Left kidney (tissue), 2 donors: ENCODE measurements around the gene GSAP. TPM values are rescaled to one million over a fixed set of nuclear protein-coding genes. Genes with fewer than 3 reads are reported as not detected.

Experiments
- DNase-seq: peaks from one replicate; pipeline ENCODE4 v3.0.0-alpha.2; 2013
- polyA plus RNA-seq: library from polyadenylated mRNA; unstranded; fragments of 120-200 nt; gene quantifications from one replicate; pipeline ENCODE4 v1.2.1, GENCODE V29; 2013; ENCODE audit not compliant: insufficient read length

The GSAP gene
- polyA plus RNA-seq, 1 donor = 16.6 TPM

- no peak for DNase-seq
Observed at GRCh38 chr7:77438131-77438530, 22.0 kb upstream of the GSAP start.

DNA sequence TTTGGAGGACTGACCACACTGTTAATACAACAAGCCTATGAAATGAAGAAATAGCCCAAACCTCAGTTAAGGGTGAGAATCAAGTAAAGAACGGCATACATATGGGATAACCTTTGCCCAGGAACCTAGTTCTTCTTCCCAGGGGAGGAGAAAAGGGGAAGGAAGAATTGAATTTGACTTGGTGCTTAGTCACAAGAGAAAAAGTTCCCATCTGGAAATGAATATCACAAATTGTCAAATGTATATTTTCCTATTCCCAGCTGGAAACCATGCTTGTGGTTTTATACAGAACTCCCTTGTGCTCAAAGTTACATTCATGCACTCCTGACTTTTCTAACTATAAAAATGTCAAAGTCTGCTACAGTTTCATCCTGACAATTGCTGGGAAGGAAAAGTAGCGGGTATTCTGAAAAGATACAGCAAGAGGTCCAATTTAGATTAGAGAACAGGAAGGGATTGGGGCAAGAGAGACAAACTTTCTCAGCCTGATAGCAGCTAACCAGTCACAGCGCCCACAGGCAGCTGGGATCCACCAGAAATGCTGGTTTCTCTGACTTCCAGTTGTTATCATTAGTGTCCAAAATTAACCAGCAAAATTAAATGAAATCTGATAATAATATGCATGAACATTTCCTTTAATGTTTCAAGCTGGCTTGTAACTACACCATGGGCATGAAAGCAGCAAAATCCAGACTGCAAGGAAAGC is 18.6 kb upstream of the GSAP start:
- no peak for DNase-seq

DNA sequence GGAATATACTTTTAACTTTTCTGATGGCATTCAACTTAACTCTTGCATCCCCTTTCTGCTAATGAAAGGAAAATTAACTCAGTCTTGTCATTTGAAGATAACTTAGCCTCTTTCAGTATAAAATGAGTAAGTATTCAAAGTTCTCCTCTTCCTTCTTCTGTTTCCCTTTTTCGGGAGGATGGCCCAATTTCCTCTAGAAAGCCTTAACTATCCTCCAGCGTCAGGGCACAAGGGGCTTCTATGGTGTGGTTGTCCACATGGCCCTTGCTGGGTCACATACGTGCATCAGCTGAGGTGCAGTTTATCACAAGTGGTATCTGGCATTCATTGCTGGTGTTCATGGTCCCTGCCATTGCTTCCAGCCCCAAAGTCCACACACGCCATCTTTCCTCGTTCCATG is 17.8 kb upstream of the GSAP start:
- DNase-seq = no peak

DNA sequence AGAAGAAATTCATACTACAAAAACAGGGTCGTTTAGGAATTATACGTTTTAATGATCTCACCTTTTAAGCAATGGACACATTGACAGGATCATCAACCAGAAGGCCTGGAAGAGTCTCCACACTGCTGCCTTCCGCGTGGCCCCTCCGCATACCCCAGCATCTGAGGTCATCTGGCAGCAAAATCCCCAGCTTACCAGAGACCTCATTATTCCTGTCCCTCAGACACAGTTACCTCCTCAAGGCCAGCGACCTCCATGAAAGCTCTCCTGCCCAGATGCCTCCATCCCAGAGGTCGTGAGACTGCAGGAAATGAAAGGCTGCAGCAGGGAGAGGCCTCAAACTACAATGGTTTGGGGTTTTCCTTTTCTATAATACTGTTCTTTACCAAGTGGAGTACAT is 14.8 kb upstream of the GSAP start:
- no peak for DNase-seq

- DNase-seq = no peak
Observed at GRCh38 chr7:77428777-77429231, 12.7 kb upstream of the GSAP start.

GRCh38 chr7:77427996-77428603 is 12.0 kb upstream of the GSAP start:
- DNase-seq = no peak

DNA sequence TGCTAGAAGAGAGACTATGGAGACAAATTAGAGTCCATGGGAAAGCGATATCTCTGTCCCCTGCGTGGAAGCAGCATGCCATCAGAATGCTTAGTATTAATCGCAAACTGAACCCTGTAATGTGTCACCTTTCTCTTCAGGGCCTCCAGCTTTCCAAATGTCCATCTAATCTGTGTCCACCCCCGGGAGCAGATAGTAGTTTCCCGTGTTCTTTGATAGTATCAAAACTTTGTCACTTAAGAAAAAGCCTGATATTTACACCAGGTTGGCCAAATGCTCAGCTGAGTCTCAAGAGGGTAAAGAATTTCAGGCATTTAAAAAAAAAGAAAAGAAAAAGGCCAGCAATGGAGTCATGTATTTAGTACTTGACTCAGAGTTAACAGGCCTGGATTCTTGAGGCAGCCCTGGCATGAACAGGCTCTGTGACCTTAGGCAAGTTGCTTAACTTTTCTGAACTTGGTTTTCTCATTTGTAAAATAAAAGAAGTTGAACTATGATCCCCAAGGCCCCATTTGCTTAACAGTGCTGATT is 10.4 kb upstream of the GSAP start:
- no peak for DNase-seq

- DNase-seq = no peak
Observed at GRCh38 chr7:77426052-77426404, 9.9 kb upstream of the GSAP start.

DNA sequence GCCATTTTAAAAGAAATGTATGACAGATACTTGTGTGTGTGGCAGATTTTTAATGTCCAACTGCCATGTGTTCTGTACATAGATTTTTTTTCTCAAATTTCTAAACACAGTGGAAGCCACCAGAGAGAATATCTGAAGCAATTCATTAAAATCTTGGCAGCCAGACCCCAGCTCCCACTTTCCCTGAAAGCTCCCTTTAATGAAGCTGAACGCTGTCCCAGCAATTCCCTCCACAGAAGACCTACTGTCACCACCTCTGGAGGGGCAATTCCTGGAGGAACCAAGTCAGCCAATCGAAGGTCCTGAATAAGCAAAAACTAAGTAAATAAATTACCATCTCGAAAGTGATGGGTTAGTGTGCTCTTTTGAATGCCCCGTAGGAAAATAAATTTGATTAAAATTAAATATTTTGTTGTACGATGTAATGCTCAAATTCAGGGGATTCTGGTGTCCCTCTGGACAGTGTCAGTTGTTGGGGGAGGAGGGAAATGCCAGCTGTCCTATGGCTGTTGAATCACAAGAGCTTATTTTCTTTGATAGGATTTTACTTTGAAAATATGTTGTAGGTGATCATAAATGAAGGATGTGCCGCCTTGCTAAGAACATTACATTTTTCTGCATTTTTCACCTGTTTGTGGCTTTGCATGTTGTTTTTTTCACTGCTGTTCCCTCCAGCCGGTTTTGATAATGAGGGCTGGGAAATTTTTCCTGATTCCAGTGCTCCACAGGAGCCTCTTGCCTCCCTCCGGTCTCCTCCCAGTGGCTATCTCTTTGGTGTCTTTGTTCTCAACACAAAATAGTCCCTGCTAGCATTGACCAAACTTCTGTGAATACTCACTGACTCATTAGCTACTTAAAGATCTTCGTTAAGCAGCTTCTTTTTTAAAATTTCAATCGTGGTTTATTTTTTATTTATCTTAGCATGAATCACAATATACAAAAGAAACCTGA is 9.2 kb upstream of the GSAP start:
- DNase-seq = no peak

DNA sequence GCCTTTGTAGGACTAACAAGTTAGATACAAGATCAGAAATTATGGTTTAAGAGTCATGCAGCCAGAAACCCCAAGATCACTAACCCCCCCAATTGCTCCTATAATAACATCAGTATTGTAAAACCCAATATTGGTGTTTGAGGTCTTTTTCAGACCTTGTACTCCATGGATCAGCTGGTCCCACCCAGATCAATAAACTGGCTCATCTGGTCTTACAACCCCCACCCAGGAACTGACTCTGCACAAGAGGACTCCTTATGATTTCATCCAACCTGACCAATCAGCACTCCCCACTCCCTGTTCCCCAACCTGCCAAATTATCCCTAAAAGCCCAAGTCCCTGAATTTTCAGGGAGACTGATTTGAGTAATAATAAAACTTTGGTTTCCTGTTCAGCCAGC is 6.4 kb upstream of the GSAP start:
- no peak for DNase-seq

DNA sequence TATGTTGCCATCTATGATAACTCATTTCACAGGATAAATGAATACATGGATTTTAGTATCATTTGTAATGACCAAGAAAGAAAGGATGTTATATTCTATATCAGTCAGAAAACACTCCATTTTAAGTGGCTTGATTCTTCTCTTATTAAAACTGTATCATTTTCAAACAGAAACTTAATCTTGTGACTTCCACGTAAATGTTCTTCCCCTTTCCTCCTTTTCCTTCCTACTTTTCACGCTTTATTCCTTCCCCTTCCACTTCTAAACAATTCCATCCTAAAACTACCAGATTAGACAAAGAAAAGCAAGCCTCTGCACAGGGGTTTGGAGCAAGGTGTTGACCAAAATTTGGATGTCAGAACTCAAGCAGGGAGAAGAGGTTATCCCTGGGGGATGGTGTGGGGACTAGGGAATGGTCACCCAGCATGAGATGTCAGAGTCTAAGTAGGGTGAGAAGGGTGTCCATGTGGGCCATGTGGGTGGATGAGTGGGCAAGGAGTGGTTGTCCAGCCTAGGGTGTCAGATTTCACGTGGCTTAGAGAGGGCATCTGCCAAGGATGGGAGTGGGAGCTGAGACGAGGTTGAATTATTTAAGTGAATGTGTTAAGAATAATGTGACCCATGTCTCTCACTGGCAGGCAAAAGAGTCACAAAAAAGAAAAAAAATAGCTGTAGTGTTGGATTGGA is 5.0 kb upstream of the GSAP start:
- no peak for DNase-seq

GRCh38 chr7:77420438-77420837 is 4.3 kb upstream of the GSAP start:
- DNase-seq = no peak

DNA sequence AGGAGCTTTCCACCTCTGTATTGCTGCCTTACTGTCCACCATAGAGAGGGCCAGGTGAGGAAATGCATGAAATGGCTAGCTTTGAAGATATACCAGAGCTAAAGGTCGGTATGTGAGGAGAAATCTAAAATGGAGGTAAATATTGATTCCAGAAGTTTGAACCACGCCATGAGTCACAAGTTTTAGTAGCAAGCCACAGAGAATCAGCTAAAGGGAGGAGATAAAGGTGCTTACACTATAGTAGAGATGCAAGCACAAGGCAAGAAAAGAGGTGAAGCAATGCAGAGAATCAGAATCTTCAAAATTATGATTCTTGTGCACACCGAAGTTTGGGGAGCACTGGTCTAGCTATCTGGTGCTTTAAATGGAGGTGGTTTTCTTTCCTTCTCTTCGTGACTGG is 3.0 kb upstream of the GSAP start:
- DNase-seq = no peak

DNA sequence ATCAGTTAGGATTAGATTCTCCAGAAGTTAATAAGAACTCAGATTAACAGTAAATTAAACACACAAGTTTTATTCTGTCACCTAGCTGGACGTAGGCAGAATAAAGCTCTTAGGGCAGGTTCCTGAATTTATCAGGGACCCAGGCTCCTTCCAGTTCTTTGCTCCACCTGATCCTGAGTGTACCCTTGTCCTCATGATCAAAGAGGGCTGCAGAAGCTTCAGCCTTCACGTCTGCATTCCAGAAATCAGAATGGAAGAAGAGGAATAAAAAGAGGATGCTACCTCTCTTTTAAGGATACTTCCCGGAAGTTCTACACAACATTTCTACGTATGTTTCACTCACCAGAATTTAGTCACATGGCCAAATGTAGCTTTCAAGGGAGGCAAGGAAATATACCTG is 1.7 kb upstream of the GSAP start:
- DNase-seq = no peak

DNA sequence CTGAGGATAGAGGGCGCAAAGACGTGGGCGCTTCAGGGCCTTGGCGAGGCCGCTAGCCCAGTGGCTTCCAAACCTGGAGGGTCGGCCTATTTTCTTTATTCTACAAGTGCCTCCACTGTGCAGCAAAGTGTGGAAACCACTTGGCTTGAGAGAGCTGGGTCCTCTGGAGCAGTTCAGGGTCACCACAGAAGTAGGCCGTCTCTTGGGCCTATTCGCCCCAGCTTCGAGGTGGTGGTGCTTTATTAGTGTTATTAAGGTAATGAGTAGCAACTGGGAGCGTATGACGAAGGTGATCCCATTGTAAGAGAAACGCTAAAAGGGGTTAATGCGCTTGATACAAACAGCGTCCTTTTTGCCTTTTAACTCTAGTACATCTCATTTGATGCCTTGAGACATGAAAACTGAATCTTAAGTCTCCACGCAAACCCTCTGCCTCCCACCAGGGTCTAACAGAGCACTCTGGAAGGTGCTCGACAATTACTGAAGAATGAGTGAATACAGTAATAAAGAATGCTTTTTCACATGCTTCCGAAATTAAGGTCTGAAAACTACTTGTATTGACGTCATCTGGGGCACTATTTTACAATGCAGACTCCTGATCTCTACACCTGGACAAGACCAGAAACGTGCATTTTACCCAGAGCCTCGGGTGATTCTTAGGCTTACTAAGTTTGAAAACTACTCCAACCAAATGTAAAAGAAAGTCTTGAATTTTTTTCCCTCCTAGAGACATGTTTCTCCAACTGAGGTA is 647 bp upstream of the GSAP start:
- no peak for DNase-seq

GRCh38 chr7:77415476-77415822 is 700 bp downstream of the GSAP start:
- no peak for DNase-seq

GRCh38 chr7:77413861-77414424 is 2.2 kb downstream of the GSAP start:
- no peak for DNase-seq

- no peak for DNase-seq
Observed at GRCh38 chr7:77413128-77413527, 3.0 kb downstream of the GSAP start.

DNA sequence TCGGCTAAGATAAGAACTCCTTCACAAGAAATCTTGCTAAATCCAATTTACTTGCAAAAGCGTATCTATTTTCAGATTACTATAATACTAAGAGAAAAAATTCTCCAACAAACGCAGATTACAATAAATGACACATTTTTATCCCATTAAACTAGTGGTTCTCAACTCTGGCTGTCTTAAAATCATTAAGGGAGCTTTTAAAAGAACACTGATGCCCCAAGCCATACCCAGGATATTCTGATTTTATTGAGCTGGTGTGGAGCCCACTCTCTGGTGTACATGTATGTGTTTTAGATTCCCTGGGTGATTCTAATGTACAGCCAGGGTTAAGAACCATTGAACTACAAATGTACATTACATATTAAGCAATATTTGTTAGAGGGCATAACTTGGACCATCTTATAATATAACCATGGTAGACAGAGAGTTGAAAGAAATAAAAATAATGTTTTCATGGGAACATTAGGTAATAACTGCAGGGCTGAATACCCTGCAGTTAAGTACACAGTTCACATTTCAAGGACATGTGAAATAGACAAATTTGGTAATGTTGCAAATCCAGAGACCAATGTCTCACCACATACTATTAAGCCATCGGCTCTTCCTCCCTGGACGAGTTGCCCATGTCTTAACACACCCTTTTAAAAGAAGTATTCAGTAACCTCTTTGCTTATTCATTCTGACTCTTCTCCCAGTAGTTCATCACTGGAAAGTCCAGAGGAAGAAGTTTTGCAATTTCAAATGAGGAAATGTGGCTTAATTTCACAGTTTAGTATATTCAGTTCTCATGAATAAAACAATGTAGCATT is 6.2 kb downstream of the GSAP start:
- DNase-seq = no peak

DNA sequence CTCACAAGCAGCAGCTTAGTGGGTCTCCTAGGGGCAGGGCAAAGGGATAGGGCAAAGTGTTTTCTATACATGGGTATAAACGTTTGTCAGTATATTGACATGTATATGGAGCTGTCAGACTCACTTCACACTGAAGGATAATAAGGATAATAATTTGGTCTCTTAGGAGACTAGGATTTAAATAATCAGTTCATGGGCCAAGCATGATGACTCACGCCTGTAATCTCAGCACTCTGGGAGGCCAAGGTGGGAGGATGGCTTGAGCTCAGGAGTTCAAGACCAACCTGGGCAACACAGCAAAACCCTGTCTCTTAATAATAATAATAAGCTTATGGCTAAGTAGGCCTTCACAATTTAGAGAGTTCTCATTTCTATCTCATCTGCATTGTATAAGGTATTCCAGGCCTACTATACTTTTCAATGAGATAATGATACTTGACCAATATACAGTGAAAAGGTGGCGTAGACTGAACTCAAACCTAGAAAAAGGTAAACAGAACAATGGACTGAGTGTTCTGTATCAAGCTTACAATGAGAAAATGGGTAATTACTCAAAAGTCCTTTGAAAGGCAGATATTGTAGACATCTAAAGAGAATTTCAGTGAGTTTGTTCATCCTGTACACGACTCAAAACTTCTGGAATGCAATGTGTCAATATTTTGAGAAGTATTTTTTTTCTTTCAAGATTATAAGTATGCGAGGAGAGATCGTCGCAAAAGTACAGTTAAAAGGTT is 7.0 kb downstream of the GSAP start:
- DNase-seq = no peak
